SU-DHL-6 (cell line): ENCODE data around the gene BRD8.

Experiments used
- EZH2phosphoT487 ChIP-seq: fragments of 200-600 bp; sonication (generic), shearing (Covaris generic); conservative IDR thresholded peaks from 2 replicates; pipeline ENCODE4 v1.6.1; 2018; ENCODE audit warnings: mild to moderate bottlenecking, antibody characterized with exemption, low read length, moderate library complexity, mixed read lengths
- TF ChIP-seq, protein P1 (sequence below): fragments of 200-600 bp; sonication (generic); IDR thresholded peaks from one replicate; pipeline ENCODE4 v1.5.1; 2017; ENCODE audit warnings: antibody characterized with exemption, mild to moderate bottlenecking, low read length, moderate library complexity; ENCODE audit not compliant: insufficient read depth, poor library complexity, severe bottlenecking

DNA sequence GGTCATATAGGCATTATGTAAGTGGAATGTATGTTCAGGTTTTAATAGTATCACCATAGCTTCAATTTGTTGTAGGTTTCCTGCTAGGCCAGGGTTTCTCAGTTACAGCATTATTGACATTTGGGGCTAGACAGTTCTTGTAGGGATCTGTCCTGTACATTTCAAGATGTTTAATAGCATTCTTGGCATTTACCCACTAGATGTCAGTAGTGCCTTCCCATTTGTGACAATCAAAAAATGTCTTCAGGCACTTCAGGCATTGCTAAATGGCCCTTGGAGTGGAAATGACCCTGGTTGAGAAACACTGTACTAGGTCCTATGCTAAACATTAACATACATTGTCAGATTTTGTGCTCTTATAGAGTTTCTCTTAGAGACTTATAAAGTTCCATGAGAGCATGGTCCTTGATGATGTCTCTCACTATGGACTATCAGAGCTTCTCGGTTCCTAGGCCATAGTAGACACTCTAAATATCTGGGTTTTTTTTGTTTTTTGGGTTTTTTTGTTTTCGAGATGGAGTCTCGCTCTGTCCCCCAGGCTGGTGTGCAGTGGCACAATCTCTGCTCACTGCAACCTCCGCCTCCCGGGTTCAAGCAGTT is 1.9 kb upstream of the BRD8 start:
- TF ChIP-seq, protein P1, sequence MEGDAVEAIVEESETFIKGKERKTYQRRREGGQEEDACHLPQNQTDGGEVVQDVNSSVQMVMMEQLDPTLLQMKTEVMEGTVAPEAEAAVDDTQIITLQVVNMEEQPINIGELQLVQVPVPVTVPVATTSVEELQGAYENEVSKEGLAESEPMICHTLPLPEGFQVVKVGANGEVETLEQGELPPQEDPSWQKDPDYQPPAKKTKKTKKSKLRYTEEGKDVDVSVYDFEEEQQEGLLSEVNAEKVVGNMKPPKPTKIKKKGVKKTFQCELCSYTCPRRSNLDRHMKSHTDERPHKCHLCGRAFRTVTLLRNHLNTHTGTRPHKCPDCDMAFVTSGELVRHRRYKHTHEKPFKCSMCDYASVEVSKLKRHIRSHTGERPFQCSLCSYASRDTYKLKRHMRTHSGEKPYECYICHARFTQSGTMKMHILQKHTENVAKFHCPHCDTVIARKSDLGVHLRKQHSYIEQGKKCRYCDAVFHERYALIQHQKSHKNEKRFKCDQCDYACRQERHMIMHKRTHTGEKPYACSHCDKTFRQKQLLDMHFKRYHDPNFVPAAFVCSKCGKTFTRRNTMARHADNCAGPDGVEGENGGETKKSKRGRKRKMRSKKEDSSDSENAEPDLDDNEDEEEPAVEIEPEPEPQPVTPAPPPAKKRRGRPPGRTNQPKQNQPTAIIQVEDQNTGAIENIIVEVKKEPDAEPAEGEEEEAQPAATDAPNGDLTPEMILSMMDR = peak; percentile 47
- TF ChIP-seq EZH2phosphoT487 = no peak
